ENCODE results near the gene SPATA9. TPM values are rescaled to one million over a fixed set of nuclear protein-coding genes. Genes with fewer than 3 reads are reported as not detected.

SPATA9 gene
- total RNA-seq, 4 donors from 2014 or later, result 0.76 TPM; not detected in 3

- H3K4me1 ChIP-seq, result peaks cover 6 to 16% of the 10 kb centered on the region in 2 donors
- intact Hi-C loops (cut with DNase I; ENCODE audit: low total_unique reads) (loop anchor here (2.0 kb wide), 1 partner anchor 65 kb away; the partner anchor contains the start of genes ARSK and SKIC3), in situ Hi-C loops (cut with MboI; ENCODE audit: low sequenced_read_pairs in 4 of 4) (no loop called here)
- H3K4me3 ChIP-seq, result peak overlapping the region; percentile 56 to 82 (median 66)
- no peak for ATAC-seq
- no peaks in the 10 kb centered on the region for H3K27me3 ChIP-seq
- no peak overlapping the region for H3K27ac ChIP-seq
- TF ChIP-seq, protein P1, sequence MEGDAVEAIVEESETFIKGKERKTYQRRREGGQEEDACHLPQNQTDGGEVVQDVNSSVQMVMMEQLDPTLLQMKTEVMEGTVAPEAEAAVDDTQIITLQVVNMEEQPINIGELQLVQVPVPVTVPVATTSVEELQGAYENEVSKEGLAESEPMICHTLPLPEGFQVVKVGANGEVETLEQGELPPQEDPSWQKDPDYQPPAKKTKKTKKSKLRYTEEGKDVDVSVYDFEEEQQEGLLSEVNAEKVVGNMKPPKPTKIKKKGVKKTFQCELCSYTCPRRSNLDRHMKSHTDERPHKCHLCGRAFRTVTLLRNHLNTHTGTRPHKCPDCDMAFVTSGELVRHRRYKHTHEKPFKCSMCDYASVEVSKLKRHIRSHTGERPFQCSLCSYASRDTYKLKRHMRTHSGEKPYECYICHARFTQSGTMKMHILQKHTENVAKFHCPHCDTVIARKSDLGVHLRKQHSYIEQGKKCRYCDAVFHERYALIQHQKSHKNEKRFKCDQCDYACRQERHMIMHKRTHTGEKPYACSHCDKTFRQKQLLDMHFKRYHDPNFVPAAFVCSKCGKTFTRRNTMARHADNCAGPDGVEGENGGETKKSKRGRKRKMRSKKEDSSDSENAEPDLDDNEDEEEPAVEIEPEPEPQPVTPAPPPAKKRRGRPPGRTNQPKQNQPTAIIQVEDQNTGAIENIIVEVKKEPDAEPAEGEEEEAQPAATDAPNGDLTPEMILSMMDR (IDR thresholded peaks at IDR 0.05 in 4 of 5, conservative IDR thresholded peaks at IDR 0.05 in 1 of 5), result no peak
- no peak for TF ChIP-seq POLR2A (IDR thresholded peaks at IDR 0.05)
- DNase-seq, result no peak
- no peaks in the 10 kb centered on the region for H3K9me3 ChIP-seq
- H3K36me3 ChIP-seq, result no peaks in the 10 kb centered on the region
Measured at GRCh38 chr5:95619514-95620029, 63.2 kb downstream of the SPATA9 start.

- intact Hi-C loops (cut with DNase I; ENCODE audit: low total_unique reads), result no loop called here
- DNase-seq, result no peak
- Histone ChIP-seq H3K4me3 (peak overlapping the region in 1 of 4 donors; percentile 56), H3K4me1 (peaks cover 6 to 16% of the 10 kb centered on the region in 2 donors), H3K36me3 (no peaks in the 10 kb centered on the region), H3K27ac (no peak overlapping the region), H3K9me3 (no peaks in the 10 kb centered on the region), H3K27me3 (no peaks in the 10 kb centered on the region)
- TF ChIP-seq, protein P1 (IDR thresholded peaks at IDR 0.05 in 4 of 5, conservative IDR thresholded peaks at IDR 0.05 in 1 of 5), result no peak
- no peak for TF ChIP-seq POLR2A (IDR thresholded peaks at IDR 0.05)
- in situ Hi-C loops (cut with MboI; ENCODE audit: low sequenced_read_pairs in 4 of 4), result no loop called here
- ATAC-seq, result no peak
Measured at GRCh38 chr5:95619096-95619495, 63.7 kb downstream of the SPATA9 start.

- H3K9me3 ChIP-seq, result no peaks in the 10 kb centered on the region
- H3K27ac ChIP-seq, result no peak overlapping the region
- H3K4me1 ChIP-seq, result peaks cover 6 to 16% of the 10 kb centered on the region in 2 donors
- TF ChIP-seq POLR2A (IDR thresholded peaks at IDR 0.05), result no peak
- TF ChIP-seq, protein P1 (IDR thresholded peaks at IDR 0.05 in 4 of 5, conservative IDR thresholded peaks at IDR 0.05 in 1 of 5), result no peak
- H3K27me3 ChIP-seq, result no peaks in the 10 kb centered on the region
- in situ Hi-C loops (cut with MboI; ENCODE audit: low sequenced_read_pairs in 4 of 4) (no loop called here), intact Hi-C loops (cut with DNase I; ENCODE audit: low total_unique reads) (no loop called here)
- H3K4me3 ChIP-seq, result no peak overlapping the region
- ATAC-seq (no peak), DNase-seq (no peak)
- H3K36me3 ChIP-seq, result no peaks in the 10 kb centered on the region
Measured at GRCh38 chr5:95617057-95617456, 65.7 kb downstream of the SPATA9 start.

GRCh38 chr5:95615164-95615467, 67.7 kb downstream of the SPATA9 start:
- TF ChIP-seq, protein P1 (IDR thresholded peaks at IDR 0.05 in 4 of 5, conservative IDR thresholded peaks at IDR 0.05 in 1 of 5), result no peak
- TF ChIP-seq POLR2A (IDR thresholded peaks at IDR 0.05), result no peak
- DNase-seq, result no peak
- no peak overlapping the region for H3K27ac ChIP-seq
- H3K9me3 ChIP-seq, result no peaks in the 10 kb centered on the region
- peaks cover 6 to 7% of the 10 kb centered on the region in 2 donors for H3K4me1 ChIP-seq
- intact Hi-C loops (cut with DNase I; ENCODE audit: low total_unique reads), result no loop called here
- ATAC-seq, result no peak
- H3K36me3 ChIP-seq, result no peaks in the 10 kb centered on the region
- H3K4me3 ChIP-seq, result no peak overlapping the region
- no peaks in the 10 kb centered on the region for H3K27me3 ChIP-seq
- in situ Hi-C loops (cut with MboI; ENCODE audit: low sequenced_read_pairs in 4 of 4), result no loop called here

- Histone ChIP-seq H3K36me3 (no peaks in the 10 kb centered on the region), H3K4me1 (no peaks in the 10 kb centered on the region), H3K27me3 (no peaks in the 10 kb centered on the region), H3K27ac (no peak overlapping the region), H3K4me3 (no peak overlapping the region), H3K9me3 (no peaks in the 10 kb centered on the region)
- intact Hi-C loops (cut with DNase I; ENCODE audit: low total_unique reads) (no loop called here), in situ Hi-C loops (cut with MboI; ENCODE audit: low sequenced_read_pairs in 4 of 4) (no loop called here)
- no peak for TF ChIP-seq POLR2A (IDR thresholded peaks at IDR 0.05)
- TF ChIP-seq, protein P1 (IDR thresholded peaks at IDR 0.05 in 4 of 5, conservative IDR thresholded peaks at IDR 0.05 in 1 of 5), result no peak
- ATAC-seq (no peak), DNase-seq (no peak)
Measured at GRCh38 chr5:95613514-95613913, 69.3 kb downstream of the SPATA9 start.
